ENCODE data around the gene TMEM132D. TPM values are rescaled to one million over a fixed set of nuclear protein-coding genes. Genes with fewer than 3 reads are reported as not detected.

TMEM132D gene
- total RNA-seq, 1 experiment from 2014 or later = 1.4 TPM

GRCh38 chr12:129063600-129063999 lies 840.2 kb downstream of the TMEM132D start:
- peaks cover 19% of the 10 kb centered on the region for H3K27me3 Mint-ChIP-seq (ENCODE audit: low read depth)
- ChIA-PET CTCF (no interaction called here), POLR2A (no interaction called here)
- H3K36me3 Mint-ChIP-seq = peaks cover 74% of the 10 kb centered on the region
- no peaks in the 10 kb centered on the region for H3K4me1 Mint-ChIP-seq
- no peak overlapping the region for H3K27ac Mint-ChIP-seq
- no peak overlapping the region for H3K4me3 Mint-ChIP-seq
- ATAC-seq = no peak
- TF ChIP-seq ZNF138 (CRISPR knock-in tag; conservative IDR thresholded peaks at IDR 0.05) = no peak
- TF ChIP-seq AFF4 (CRISPR knock-in tag; IDR thresholded peaks at IDR 0.05; ENCODE audit: borderline replicate concordance) = no peak
- TF ChIP-seq EMX1 (CRISPR knock-in tag; IDR thresholded peaks at IDR 0.05) = no peak
- TF ChIP-seq ZNF281 (CRISPR knock-in tag; IDR thresholded peaks at IDR 0.05) = no peak
- no peak for TF ChIP-seq ETV6 (CRISPR knock-in tag; IDR thresholded peaks at IDR 0.05)
- TF ChIP-seq JUN (CRISPR knock-in tag; IDR thresholded peaks at IDR 0.05) = no peak
- TF ChIP-seq PRDM15 (CRISPR knock-in tag; IDR thresholded peaks at IDR 0.05) = no peak
- no peak for DNase-seq (ENCODE audit: low spot score)
- H3K9me3 Mint-ChIP-seq = peaks cover 69% of the 10 kb centered on the region

- Mint-ChIP-seq H3K9me3 (peaks cover 62% of the 10 kb centered on the region), H3K27me3 (ENCODE audit: low read depth) (peaks cover 8% of the 10 kb centered on the region; the same call in 1 of the 2 replicates), H3K4me3 (no peak overlapping the region), H3K4me1 (no peaks in the 10 kb centered on the region), H3K36me3 (peaks cover 44% of the 10 kb centered on the region), H3K27ac (no peak overlapping the region)
- DNase-seq (ENCODE audit: low spot score) = no peak
- CTCF ChIA-PET = no interaction called here
- POLR2A ChIA-PET = no interaction called here
- ATAC-seq = no peak
- no peak for TF ChIP-seq CTCF (IDR thresholded peaks at IDR 0.05)
- no peak for TF ChIP-seq GRHL2 (CRISPR knock-in tag; IDR thresholded peaks at IDR 0.05; ENCODE audit: insufficient replicate concordance, severe bottlenecking)
- no peak for TF ChIP-seq FOXJ3 (CRISPR knock-in tag; IDR thresholded peaks at IDR 0.05; ENCODE audit: borderline replicate concordance)
- TF ChIP-seq TP53 (CRISPR knock-in tag; IDR thresholded peaks at IDR 0.05) = no peak
- TF ChIP-seq CDX4 (CRISPR knock-in tag; IDR thresholded peaks at IDR 0.05; ENCODE audit: borderline replicate concordance) = no peak
- TF ChIP-seq ATF2 (CRISPR knock-in tag; IDR thresholded peaks at IDR 0.05; ENCODE audit: borderline replicate concordance, low read depth) = no peak
- no peak for TF ChIP-seq ATF3 (CRISPR knock-in tag; conservative IDR thresholded peaks at IDR 0.05)
- TF ChIP-seq TEAD1 (CRISPR knock-in tag; IDR thresholded peaks at IDR 0.05) = no peak
- no peak for TF ChIP-seq TCF7 (CRISPR knock-in tag; IDR thresholded peaks at IDR 0.05; ENCODE audit: low read depth)
- no peak for TF ChIP-seq PRRX2 (CRISPR knock-in tag; IDR thresholded peaks at IDR 0.05)
- no peak for TF ChIP-seq IRF1 (CRISPR knock-in tag; IDR thresholded peaks at IDR 0.05)
- no peak for TF ChIP-seq FOXK1 (CRISPR knock-in tag; IDR thresholded peaks at IDR 0.05)
Measured at GRCh38 chr12:129053232-129053631, 850.6 kb downstream of the TMEM132D start.

Measured in WTC11 (cell line).